ENCODE data around the gene POLE2.
"Not testable (repeated sequence)": the region's sequence is repeated elsewhere in the genome, so short reads cannot be mapped to it uniquely, and the experiment has no call there.

POLE2 gene

DNA sequence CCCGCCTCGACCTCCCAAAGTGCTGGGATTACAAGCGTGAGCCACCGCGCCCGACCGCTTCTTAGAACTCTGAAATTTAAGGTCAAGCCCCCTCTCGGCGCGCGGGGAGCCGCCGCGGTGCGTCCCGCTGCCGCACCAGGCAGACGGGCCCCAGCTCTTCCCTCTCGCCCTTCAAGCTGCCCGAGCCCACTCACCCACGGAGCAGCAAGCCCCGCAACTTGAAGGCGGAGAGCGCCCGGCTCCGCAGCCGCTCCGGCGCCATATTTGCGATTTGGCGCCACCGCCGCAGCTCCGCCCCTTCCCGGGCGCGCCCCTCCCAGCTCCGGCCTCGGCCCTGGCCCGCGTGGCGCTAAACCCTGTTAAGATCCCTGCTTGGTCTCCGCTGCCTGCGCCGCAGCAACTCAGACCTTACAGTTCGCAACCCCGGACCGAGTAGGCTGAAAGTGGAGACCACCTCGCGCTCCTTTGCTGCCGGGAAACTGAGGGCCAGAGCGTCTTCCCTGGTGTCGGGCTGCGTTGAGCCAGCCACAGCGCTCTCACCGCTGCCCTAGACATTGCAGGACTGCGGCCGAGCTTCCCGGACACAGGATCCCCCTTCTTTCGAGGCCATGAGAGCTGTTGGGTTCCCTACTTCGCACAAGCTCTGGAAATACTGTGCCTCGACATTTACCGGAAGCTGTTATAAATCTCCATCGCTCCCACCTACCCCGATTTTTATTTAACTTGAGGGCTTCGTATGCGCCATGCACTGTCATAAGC is at the start of gene POLE2:
POLE2 (minus strand) TSS at position 273 of the 759 bp plus-strand sequence; CDS start at position 262, 11 bp downstream.
- peak; percentile 67 for DNase-seq

DNA sequence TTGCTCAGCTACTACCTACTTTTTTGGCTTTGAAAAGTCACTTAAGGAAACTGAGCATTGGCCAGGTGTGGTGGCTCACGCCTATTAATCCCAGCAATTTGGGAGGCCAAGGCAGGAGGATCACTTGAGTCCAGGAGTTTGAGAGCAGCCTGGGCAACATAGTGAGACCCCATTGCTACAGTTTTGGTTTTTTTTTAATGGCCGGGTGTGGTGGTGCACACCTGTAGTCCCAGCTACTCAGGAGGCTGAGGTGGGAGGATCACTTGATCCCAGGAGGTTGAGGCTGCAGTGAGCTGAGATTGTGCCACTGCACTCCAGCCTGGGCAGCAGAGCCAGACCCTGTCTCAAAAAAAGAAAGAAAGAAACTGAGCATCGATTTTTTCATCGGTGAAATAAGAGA is 47.7 kb upstream of the POLE2 start:
- DNase-seq, result not testable (repeated sequence)

DNA sequence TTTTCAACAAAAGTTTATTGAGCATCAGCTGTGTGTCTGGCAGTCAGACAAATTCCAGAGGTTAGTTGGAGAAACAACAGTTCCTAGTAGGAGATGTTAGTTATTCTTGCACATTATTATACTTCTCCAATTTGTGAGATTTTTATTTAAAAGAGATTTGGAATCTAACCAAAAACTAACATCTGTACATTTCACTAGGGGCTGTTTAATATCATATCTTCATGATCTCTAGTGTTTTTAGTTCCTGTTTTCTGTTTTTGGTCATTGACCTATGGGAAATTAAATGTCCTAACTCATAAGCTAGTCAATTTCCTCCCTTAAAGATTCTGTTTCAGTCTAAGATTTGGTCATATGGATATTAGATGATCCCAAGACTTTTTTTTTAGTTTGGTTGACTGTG is 45.8 kb upstream of the POLE2 start:
- DNase-seq, result no peak

DNA sequence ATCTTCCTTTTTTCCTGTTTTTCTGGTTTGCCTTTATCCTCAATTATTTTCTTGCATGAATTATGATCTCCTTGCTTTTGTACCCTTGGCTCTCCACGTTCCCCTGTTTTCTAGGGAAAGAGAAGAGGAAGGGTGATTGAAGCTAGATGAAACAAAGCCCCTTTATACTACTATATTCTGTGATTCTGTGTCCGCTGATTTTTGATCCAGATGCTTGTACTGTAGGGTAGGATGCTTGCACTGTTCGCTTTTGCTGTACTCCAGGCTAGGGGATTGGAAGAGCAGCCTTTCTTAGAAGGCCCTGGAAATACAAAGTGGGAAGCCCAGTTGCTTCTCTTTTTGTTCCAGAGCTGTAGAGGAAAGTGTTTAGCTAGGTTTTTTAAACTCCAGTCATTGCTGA is 44.9 kb upstream of the POLE2 start:
- no peak for DNase-seq

DNA sequence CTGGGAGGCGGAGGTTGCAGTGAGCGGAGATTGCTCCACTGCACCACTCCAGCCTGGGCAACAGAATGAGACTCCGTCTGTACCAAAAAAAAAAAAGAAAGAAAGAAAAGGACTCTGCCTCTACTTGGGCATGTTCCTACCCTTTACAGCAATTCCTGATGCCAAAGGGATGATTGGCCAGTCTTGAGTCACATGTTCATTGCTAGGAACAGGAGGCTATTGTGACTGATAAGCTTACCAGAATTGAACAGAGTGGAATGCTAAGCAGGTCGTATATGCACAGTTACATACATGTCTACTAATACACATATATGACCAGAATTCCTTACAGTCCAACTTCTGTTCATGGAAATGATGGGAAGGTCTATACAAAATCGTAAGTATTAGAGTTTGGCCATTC is 39.2 kb upstream of the POLE2 start:
- DNase-seq, result no peak

GRCh38 chr14:49721733-49722435 is 33.9 kb upstream of the POLE2 start:
- DNase-seq, result not testable (repeated sequence)

DNA sequence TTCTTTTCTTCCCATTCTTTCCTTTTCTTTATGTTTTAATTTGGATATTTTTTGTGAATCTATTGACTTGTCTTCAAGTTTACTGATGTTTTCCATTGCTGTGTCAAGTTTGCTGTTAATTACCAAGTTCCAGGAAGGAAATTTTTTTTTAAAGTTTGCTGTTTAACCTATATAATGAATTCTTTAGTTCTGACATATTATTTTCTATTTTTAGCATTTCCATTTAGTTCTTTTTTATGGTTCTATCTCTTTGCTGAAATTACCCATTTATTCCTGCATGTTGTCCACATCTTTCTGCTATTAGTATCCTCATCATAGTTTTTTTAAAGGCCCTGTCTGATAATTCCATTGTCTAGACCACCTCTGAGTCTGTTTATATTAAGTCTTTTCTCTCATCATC is 32.7 kb upstream of the POLE2 start:
- DNase-seq, result no peak

DNA sequence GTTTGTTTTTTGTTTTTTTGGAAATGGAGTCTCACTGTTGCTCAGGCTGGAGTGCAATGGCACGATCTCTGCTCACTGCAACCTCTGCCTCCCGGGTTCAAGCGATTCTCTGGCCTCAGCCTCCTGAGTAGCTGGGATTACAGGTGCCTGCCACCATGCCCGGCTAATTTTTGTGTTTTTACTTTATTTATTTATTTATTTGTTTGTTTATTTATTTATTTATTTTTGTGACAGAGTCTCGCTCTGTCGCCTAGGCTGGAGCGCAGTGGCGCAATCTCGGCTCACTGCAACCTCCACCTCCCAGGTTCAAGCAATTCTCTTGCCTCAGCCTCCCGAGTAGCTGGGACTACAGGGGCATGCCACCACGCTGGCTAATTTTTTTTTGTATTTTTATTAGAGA is 23.0 kb upstream of the POLE2 start:
- DNase-seq, result not testable (repeated sequence)

DNA sequence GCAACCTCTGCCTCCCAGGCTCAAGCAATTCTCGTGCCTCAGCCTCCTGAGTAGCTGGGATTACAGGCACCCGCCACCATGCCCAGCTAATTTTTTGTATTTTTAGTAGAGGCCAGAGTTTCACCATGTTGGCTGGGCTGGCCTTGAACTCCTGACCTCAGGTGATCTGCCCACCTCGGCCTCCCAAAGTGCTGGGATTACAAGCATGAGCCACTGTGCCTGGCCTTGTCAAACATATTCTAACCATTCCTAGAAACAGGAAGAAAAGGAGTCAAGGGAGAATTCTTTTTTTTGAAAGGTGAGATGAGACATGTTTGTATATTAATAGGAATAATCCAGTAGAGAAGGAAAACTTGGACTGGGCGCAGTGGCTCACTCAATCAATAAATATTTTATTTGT is 16.5 kb upstream of the POLE2 start:
- not testable (repeated sequence) for DNase-seq

DNA sequence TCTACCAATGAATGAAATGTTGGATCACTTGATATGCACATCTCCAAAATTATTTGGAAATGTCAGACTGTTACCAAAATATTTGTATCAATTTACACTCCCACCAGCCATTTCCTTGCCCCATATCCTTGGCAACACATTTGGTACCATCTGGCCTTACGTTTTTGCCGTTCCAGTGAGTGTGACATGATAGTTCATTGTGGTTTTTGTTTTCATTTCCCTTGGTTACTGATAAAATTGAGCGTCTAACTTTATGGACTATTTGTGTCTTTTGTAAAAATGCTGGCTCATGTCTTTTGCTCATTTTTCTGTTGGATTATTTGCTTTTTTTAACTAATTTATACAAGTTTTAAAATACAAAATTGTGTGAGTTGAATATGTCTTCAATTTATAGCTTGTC is 16.0 kb upstream of the POLE2 start:
- DNase-seq, result no peak

DNA sequence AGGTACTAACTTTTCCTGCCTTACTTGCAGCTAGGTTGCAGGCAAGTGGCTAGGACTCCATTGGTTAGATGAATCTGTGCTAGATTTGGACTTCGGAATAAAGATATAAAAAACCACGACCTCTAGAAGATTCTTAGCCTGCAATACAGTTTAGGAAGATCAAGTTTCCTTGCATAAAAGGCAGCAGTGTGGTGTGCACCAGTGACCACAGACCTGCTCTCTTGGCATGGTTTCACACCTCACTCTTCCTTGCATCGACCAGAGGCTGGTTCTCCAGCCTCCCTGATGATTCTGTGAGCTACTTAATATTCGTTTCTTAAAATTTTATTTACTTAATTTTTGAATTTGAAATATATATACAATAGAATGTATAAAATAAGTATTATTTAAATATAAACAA is 14.7 kb upstream of the POLE2 start:
- DNase-seq, result no peak

DNA sequence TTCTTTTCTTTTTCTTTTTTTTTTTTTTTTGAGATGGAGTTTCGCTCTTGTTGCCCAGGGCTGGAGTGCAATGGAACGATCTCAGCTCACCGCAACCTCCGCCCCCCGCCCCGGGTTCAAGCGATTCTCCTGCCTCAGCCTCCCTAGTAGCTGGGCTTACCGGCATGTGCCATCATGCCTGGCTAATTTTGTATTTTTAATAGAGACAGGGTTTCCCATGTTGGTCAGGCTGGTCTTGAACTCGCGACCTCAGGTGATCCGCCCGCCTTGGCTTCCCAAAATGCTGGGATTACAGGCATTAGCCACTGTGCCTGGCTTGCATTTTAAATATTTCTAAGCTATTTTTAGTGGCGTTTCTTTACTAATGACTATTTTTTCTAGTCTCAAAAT is 5.7 kb upstream of the POLE2 start:
- not testable (repeated sequence) for DNase-seq

DNA sequence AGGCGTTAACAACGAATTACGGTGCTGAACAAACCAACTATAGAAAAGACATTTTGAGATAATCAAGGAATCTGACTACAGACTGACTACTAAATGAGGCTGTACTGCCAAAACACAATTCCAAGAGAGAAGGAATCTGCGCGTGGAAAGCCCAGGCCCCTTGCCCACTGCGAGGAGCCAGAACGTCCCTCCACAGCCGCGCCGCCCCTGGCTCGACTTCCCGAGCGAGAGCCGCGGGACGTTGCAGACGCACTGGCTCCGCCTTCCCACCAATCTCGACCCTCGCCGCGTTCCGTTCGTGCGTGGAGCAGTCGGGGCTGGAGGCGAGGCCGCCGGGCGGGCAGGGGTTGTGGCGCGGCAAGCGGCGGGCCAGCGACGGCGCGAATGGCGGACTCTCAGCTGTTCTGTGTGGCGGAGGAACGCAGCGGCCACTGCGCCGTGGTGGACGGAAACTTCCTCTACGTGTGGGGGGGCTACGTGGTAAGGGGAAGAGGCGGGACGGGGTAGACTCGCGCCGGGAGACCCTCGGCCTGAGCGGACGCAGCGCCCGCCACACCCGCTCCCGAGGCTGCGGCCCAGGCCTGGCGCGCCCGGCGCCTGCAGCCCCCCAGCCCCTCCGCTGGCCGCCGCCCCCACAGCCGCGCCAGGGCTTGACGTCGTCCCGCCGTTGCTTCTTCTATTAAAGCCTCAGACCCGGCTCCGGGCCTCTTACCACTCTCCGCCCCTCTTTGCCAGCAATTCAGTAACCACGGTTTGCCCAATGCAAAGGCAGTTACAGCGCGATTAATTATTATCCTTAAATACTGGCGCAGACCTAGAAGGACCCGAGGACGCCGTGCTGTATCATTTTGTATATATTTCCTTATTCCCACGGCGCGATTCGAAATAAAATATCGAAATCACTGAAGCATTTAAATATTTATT is 5.1 kb upstream of the POLE2 start, which contains the start of gene KLHDC1:
KLHDC1 (plus strand) TSS at position 310 of the 924 bp plus-strand sequence; CDS start at position 385, 75 bp downstream.
- DNase-seq, result peak; percentile 29

GRCh38 chr14:49692193-49692757 is 4.3 kb upstream of the POLE2 start:
- DNase-seq, result no peak

GRCh38 chr14:49691031-49691430 is 3.0 kb upstream of the POLE2 start:
- no peak for DNase-seq

DNA sequence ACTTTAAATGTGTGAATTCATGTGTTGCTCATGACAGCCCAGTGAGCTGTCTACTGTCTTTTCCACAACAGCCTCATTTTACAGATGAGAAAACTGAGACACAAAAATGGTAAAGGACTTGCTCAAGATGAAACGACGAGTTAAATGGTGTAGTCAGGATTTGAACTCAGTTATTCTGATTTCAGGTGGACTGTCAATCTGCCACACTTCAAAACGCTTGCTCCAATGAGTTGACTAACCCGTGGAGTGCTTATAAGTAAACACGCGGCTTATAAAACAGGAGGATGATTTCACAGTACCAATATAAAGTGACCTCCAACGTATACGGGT is 652 bp upstream of the POLE2 start:
- DNase-seq, result no peak

DNA sequence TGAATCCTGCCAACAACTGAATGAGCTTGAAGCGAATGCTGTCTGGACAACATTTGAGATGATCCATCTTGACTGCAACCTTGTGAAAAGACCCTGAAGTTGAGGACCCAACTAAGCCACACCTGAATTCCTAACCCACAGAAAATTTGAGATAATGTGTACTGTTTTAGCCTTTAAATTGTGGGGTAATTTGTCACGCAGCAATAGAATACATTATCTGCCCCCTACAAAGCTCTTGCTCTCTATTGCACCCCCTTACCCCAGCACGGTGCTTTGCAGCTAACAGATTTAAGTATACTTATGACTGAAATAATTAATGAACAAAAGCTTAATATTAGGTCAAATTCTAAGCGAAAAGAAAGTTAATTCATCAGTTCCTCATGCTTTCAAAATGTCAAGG is 1.6 kb downstream of the POLE2 start:
- no peak for DNase-seq

GRCh38 chr14:49679271-49679670 is 8.7 kb downstream of the POLE2 start:
- no peak for DNase-seq

DNA sequence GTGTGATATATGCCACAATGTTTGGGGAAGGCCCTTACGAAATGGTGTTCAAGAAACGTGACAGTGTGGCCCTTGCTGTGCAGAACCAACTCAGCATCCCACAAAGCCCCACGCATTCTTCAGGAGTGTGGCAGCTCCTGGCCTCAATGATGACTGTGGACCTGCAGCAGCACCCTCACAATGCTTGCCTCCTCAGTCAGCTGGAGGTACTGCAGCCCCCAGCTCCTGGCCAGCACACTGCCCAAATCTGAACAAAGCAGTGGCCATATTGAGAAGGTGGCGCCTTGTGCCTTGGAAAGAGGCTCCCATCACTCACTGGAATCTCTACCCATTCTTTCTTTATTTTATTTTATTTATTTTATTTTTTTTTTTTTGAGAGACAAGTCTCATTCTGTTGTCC is 10.4 kb downstream of the POLE2 start:
- DNase-seq, result no peak

DNA sequence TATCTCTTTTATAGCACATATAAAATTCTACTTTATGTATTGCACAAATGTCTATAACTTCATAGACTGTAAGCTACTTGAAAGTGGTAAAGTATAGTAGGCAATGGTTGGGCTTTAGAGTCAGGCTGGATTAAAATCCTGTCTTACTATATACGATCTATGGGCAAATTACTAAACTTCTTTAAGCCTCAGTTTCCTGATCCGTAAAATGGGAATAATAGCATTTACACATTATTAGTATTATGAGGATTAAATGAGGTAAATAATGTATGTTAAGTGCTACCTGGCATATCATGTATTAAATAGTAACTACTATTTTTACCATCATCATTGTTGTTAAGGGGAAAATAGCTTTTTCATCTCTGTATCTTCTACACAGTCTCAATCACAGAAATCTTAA is 14.4 kb downstream of the POLE2 start:
- DNase-seq, result no peak

GRCh38 chr14:49670475-49670874 is 17.5 kb downstream of the POLE2 start:
- no peak for DNase-seq

GRCh38 chr14:49659526-49660455 is 28.2 kb downstream of the POLE2 start:
- no peak for DNase-seq
